ENCODE results near the gene SCN9A.
A peak's percentile ranks its signal among the peaks of the same experiment; 100 is the strongest.

Gene SCN9A

GRCh38 chr2:166376488-166376828, 714 bp upstream of the SCN9A start:
- no peak overlapping the region for H3K4me3 ChIP-seq (ENCODE audit: low read length)
- no peak overlapping the region for H3K27ac ChIP-seq (ENCODE audit: low read depth, low read length)
- no peaks in the 10 kb centered on the region for H3K36me3 ChIP-seq (ENCODE audit: control insufficient read depth, low read length)
- no peaks in the 10 kb centered on the region for H3K4me1 ChIP-seq (ENCODE audit: control insufficient read depth, low read length)
- H3K4me2 ChIP-seq (ENCODE audit: low read length): no peak overlapping the region
- H4K20me1 ChIP-seq (ENCODE audit: control insufficient read depth, insufficient read depth, low read depth, low read length): no peaks in the 10 kb centered on the region
- TF ChIP-seq EZH2phosphoT487 (IDR thresholded peaks at IDR 0.05; ENCODE audit: borderline replicate concordance, low read length) (no peak), CTCF (IDR thresholded peaks at IDR 0.05; ENCODE audit: low read depth, low read length, poor library complexity, severe bottlenecking) (no peak)
- H3F3A ChIP-seq (ENCODE audit: control insufficient read depth, insufficient read depth): no peaks in the 10 kb centered on the region
- H3K9me2 ChIP-seq (replicated peaks; ENCODE audit: control insufficient read depth, low read length): no peaks in the 10 kb centered on the region
- H3K9me3 ChIP-seq (ENCODE audit: control insufficient read depth, insufficient read depth, low read length): no peaks in the 10 kb centered on the region
- H3K79me2 ChIP-seq (ENCODE audit: control insufficient read depth, low read length): no peaks in the 10 kb centered on the region
- peaks cover 11% of the 10 kb centered on the region for H3K27me3 ChIP-seq (ENCODE audit: control insufficient read depth, low read length)

- Histone ChIP-seq H3F3A (ENCODE audit: control insufficient read depth, insufficient read depth) (no peaks in the 10 kb centered on the region), H3K27ac (ENCODE audit: low read depth, low read length) (no peak overlapping the region), H4K20me1 (ENCODE audit: control insufficient read depth, insufficient read depth, low read depth, low read length) (no peaks in the 10 kb centered on the region), H3K4me2 (ENCODE audit: low read length) (0 out of 2 replicates have a peak overlapping the region, but pooled peaks have one; percentile 9), H3K9me2 (replicated peaks; ENCODE audit: control insufficient read depth, low read length) (no peaks in the 10 kb centered on the region), H3K79me2 (ENCODE audit: control insufficient read depth, low read length) (no peaks in the 10 kb centered on the region), H3K27me3 (ENCODE audit: control insufficient read depth, low read length) (peaks cover 11% of the 10 kb centered on the region), H3K4me3 (ENCODE audit: low read length) (no peak overlapping the region), H3K36me3 (ENCODE audit: control insufficient read depth, low read length) (no peaks in the 10 kb centered on the region), H3K9me3 (ENCODE audit: control insufficient read depth, insufficient read depth, low read length) (no peaks in the 10 kb centered on the region), H3K4me1 (ENCODE audit: control insufficient read depth, low read length) (no peaks in the 10 kb centered on the region)
- TF ChIP-seq CTCF (IDR thresholded peaks at IDR 0.05; ENCODE audit: low read depth, low read length, poor library complexity, severe bottlenecking) (no peak), EZH2phosphoT487 (IDR thresholded peaks at IDR 0.05; ENCODE audit: borderline replicate concordance, low read length) (no peak)
Observed at GRCh38 chr2:166375195-166375735, 479 bp downstream of the SCN9A start.

GRCh38 chr2:166373951-166374350, 1.8 kb downstream of the SCN9A start:
- TF ChIP-seq CTCF (IDR thresholded peaks at IDR 0.05; ENCODE audit: low read depth, low read length, poor library complexity, severe bottlenecking) (no peak), EZH2phosphoT487 (IDR thresholded peaks at IDR 0.05; ENCODE audit: borderline replicate concordance, low read length) (no peak)
- Histone ChIP-seq H3K4me3 (ENCODE audit: low read length) (no peak overlapping the region), H3F3A (ENCODE audit: control insufficient read depth, insufficient read depth) (no peaks in the 10 kb centered on the region), H3K36me3 (ENCODE audit: control insufficient read depth, low read length) (no peaks in the 10 kb centered on the region), H3K27me3 (ENCODE audit: control insufficient read depth, low read length) (peaks cover 11% of the 10 kb centered on the region), H3K9me2 (replicated peaks; ENCODE audit: control insufficient read depth, low read length) (no peaks in the 10 kb centered on the region), H3K4me2 (ENCODE audit: low read length) (no peak overlapping the region), H3K79me2 (ENCODE audit: control insufficient read depth, low read length) (no peaks in the 10 kb centered on the region), H3K9me3 (ENCODE audit: control insufficient read depth, insufficient read depth, low read length) (no peaks in the 10 kb centered on the region), H3K27ac (ENCODE audit: low read depth, low read length) (no peak overlapping the region), H4K20me1 (ENCODE audit: control insufficient read depth, insufficient read depth, low read depth, low read length) (no peaks in the 10 kb centered on the region), H3K4me1 (ENCODE audit: control insufficient read depth, low read length) (no peaks in the 10 kb centered on the region)
